Tibial artery (tissue), 4 donors: ENCODE results near the gene TEDC2.

Experiments
- DNase-seq, 2 donors: peaks; one replicate each; pipeline ENCODE4 v3.0.0-alpha.2; 2019
- H3K27ac ChIP-seq, 2 donors: fragments of 200-600 bp; sonication (generic) in 1 of 2; 1 replicate in 1 of 2; 2 replicates in 1 of 2; pipeline ENCODE4 v1.5.1; 2018 to 2019; ENCODE audit warnings: mild to moderate bottlenecking in 1 of 2
- H3K27me3 ChIP-seq, 2 donors: fragments of 200-600 bp; sonication (generic) in 1 of 2; one replicate each; pipeline versions ENCODE4 v1.5.1 to v1.6.0; 2016 to 2019
- H3K36me3 ChIP-seq, 3 donors: fragments of 200-600 bp; sonication (generic) in 2 of 3; one replicate each; pipeline ENCODE4 v1.5.1; 2016 to 2019; ENCODE audit warnings: mild to moderate bottlenecking in 2 of 3
- H3K4me1 ChIP-seq, 4 donors: fragments of 200-600 bp; sonication (generic) in 2 of 4; 1 replicate in 3 of 4; 2 replicates in 1 of 4; pipeline ENCODE4 v1.5.1; 2016 to 2019
- H3K4me3 ChIP-seq, 2 donors: fragments of 200-600 bp; sonication (generic) in 1 of 2; 1 replicate in 1 of 2; 2 replicates in 1 of 2; pipeline ENCODE4 v1.5.1; 2018 to 2019; ENCODE audit warnings: mild to moderate bottlenecking in 2 of 2
- H3K9me3 ChIP-seq, 3 donors: fragments of 200-600 bp; sonication (generic) in 1 of 3; one replicate each; pipeline ENCODE4 v1.5.1; 2016 to 2019
- CTCF ChIP-seq, 2 experiments: fragments of 200-600 bp in 1 of 2; fragments of 450-650 bp in 1 of 2; IDR thresholded peaks; one replicate each; pipeline ENCODE4 v1.5.1; 2017 to 2019; ENCODE audit warnings: antibody characterized with exemption in 2 of 2, mild to moderate bottlenecking in 1 of 2, moderate library complexity in 1 of 2
- intact Hi-C: fragments of 100-400 bp; cut with DNase I; formaldehyde crosslinking; loops from one replicate; pipeline ENCODE4 v1.15.0; 2023; ENCODE audit warnings: low total_unique reads

TEDC2 gene

GRCh38 chr16:2452650-2453049 lies 7.3 kb upstream of the TEDC2 start:
- no peak for TF ChIP-seq CTCF (IDR thresholded peaks at IDR 0.05)
- no peak for DNase-seq
- no peak overlapping the region for H3K4me3 ChIP-seq
- H3K4me1 ChIP-seq: no peaks in the 10 kb centered on the region
- intact Hi-C loops: no loop called here
- no peaks in the 10 kb centered on the region for H3K27me3 ChIP-seq
- no peaks in the 10 kb centered on the region for H3K9me3 ChIP-seq
- no peak overlapping the region for H3K27ac ChIP-seq
- H3K36me3 ChIP-seq: peaks cover 0 to 75% (median 0%) of the 10 kb centered on the region in 3 donors

- H3K36me3 ChIP-seq: peaks cover 0 to 52% (median 0%) of the 10 kb centered on the region in 3 donors
- intact Hi-C loops: no loop called here
- TF ChIP-seq CTCF (IDR thresholded peaks at IDR 0.05): no peak
These were observed 4.6 kb upstream of the TEDC2 start for GRCh38 chr16:2455081-2455845.

GRCh38 chr16:2456551-2457153 lies 3.3 kb upstream of the TEDC2 start:
- Histone ChIP-seq H3K27me3 (no peaks in the 10 kb centered on the region), H3K4me3 (no peak overlapping the region), H3K4me1 (peaks cover 4 to 15% (median 12%) of the 10 kb centered on the region in 4 donors), H3K9me3 (no peaks in the 10 kb centered on the region), H3K36me3 (peaks cover 0 to 42% (median 0%) of the 10 kb centered on the region in 3 donors), H3K27ac (no peak overlapping the region)
- TF ChIP-seq CTCF (IDR thresholded peaks at IDR 0.05): no peak
- intact Hi-C loops: no loop called here
- no peak for DNase-seq

More at GRCh38 chr16:2455081-2455845, 4.6 kb upstream of the TEDC2 start:
- no peaks in the 10 kb centered on the region for H3K9me3 ChIP-seq
- no peak for DNase-seq
- H3K27ac ChIP-seq: no peak overlapping the region
- H3K4me3 ChIP-seq: no peak overlapping the region
- H3K27me3 ChIP-seq: no peaks in the 10 kb centered on the region
- peaks cover 2 to 11% (median 9%) of the 10 kb centered on the region in 4 donors for H3K4me1 ChIP-seq

- no peaks in the 10 kb centered on the region for H3K9me3 ChIP-seq
- intact Hi-C loops: no loop called here
- no peak overlapping the region for H3K27ac ChIP-seq
- no peak overlapping the region for H3K4me3 ChIP-seq
- peaks cover 4 to 15% (median 12%) of the 10 kb centered on the region in 4 donors for H3K4me1 ChIP-seq
- no peak for TF ChIP-seq CTCF (IDR thresholded peaks at IDR 0.05)
- H3K36me3 ChIP-seq: peaks cover 0 to 36% (median 0%) of the 10 kb centered on the region in 3 donors
- no peak for DNase-seq
- H3K27me3 ChIP-seq: no peaks in the 10 kb centered on the region
These were observed 2.6 kb upstream of the TEDC2 start for GRCh38 chr16:2457267-2457666.

- H3K27ac ChIP-seq: no peak overlapping the region
- no peaks in the 10 kb centered on the region for H3K9me3 ChIP-seq
- TF ChIP-seq CTCF (IDR thresholded peaks at IDR 0.05): no peak
- peaks cover 0 to 36% (median 0%) of the 10 kb centered on the region in 3 donors for H3K36me3 ChIP-seq
- intact Hi-C loops: no loop called here
- H3K4me1 ChIP-seq: peaks cover 4 to 15% (median 12%) of the 10 kb centered on the region in 4 donors
- no peaks in the 10 kb centered on the region for H3K27me3 ChIP-seq
- no peak overlapping the region for H3K4me3 ChIP-seq
- no peak for DNase-seq
These were observed 2.0 kb upstream of the TEDC2 start for GRCh38 chr16:2457946-2458345.
